ENCODE measurements around the gene TMEM272. TPM values are rescaled to one million over a fixed set of nuclear protein-coding genes. Genes with fewer than 3 reads are reported as not detected.

The TMEM272 gene
- total RNA-seq, 1 experiment from 2014 or later, result 0.17 TPM

GRCh38 chr13:51770681-51771417, 74.1 kb downstream of the TMEM272 start:
- Histone ChIP-seq H3K4me3 (replicated peaks in 1 of 2; ENCODE audit: low read depth in 1 of 2, low read length in 2 of 2) (no peak overlapping the region), H3K9me2 (ENCODE audit: insufficient read depth) (no peaks in the 10 kb centered on the region), H3K4me1 (ENCODE audit: control insufficient read depth in 1 of 2, insufficient read depth in 2 of 2, low read length in 2 of 2) (no peaks in the 10 kb centered on the region), H4K20me1 (ENCODE audit: insufficient read depth) (no peaks in the 10 kb centered on the region), H3K27ac (ENCODE audit: low read depth, low read length) (no peak overlapping the region), H3K4me2 (ENCODE audit: low read length) (no peak overlapping the region), H3K9ac (ENCODE audit: low read length) (no peak overlapping the region), H3K79me2 (ENCODE audit: insufficient read depth, low read length) (no peaks in the 10 kb centered on the region), H3K9me3 (ENCODE audit: control insufficient read depth in 1 of 2, insufficient read depth in 1 of 2, low read depth in 1 of 2, low read length in 2 of 2) (no peaks in the 10 kb centered on the region), H3K36me3 (ENCODE audit: control insufficient read depth in 1 of 2, insufficient read depth in 2 of 2, low read length in 2 of 2) (no peaks in the 10 kb centered on the region), H3K27me3 (ENCODE audit: insufficient read depth, low read length) (no peaks in the 10 kb centered on the region), H2AFZ (ENCODE audit: low read depth, low read length, poor library complexity, severe bottlenecking) (no peak overlapping the region)
- no peak for DNase-seq (ENCODE audit: low read depth, low spot score)
- intact Hi-C loops (cut with micrococcal nuclease), result no loop called here
- no TSS peak for BruUV-seq (replicated peaks)
- ChIA-PET CTCF (no interaction called here), RAD21 (ENCODE audit: low non-redundant PET in 1 of 2, low total read pairs in 2 of 2, uncharacterized antibody in 2 of 2, unreplicated experiment in 2 of 2) (no interaction called here), POLR2A (no interaction called here)
- ATAC-seq, result no peak
- TF ChIP-seq POLR2AphosphoS5 (IDR thresholded peaks at IDR 0.05; ENCODE audit: low read depth, low read length) (no peak), SRF (IDR thresholded peaks at IDR 0.05; ENCODE audit: low read depth) (no peak), SIN3A (IDR thresholded peaks at IDR 0.05; ENCODE audit: low read depth) (no peak), ZFX (IDR thresholded peaks at IDR 0.05) (no peak), CTCF (IDR thresholded peaks at IDR 0.05 in 2 of 3, conservative IDR thresholded peaks at IDR 0.05 in 1 of 3; ENCODE audit: borderline replicate concordance in 1 of 3, insufficient read depth in 1 of 3, low read depth in 2 of 3, low read length in 2 of 3) (no peak), EZH2 (IDR thresholded peaks at IDR 0.05) (no peak), SP1 (IDR thresholded peaks at IDR 0.05; ENCODE audit: low read depth) (no peak), POLR2A (IDR thresholded peaks at IDR 0.05; ENCODE audit: borderline replicate concordance, extremely low read depth, insufficient read depth, insufficient read length) (no peak), ELF1 (IDR thresholded peaks at IDR 0.05; ENCODE audit: borderline replicate concordance, low read depth) (no peak), ATF3 (IDR thresholded peaks at IDR 0.05) (no peak), FOSL1 (IDR thresholded peaks at IDR 0.05; ENCODE audit: low read depth) (no peak), RAD21 (IDR thresholded peaks at IDR 0.05; ENCODE audit: low read depth) (no peak), JUND (IDR thresholded peaks at IDR 0.05) (no peak), YY1 (IDR thresholded peaks at IDR 0.05; ENCODE audit: extremely low read depth, insufficient replicate concordance, low read depth, low read length) (no peak), REST (IDR thresholded peaks at IDR 0.05; ENCODE audit: low read depth) (no peak), ZBTB33 (IDR thresholded peaks at IDR 0.05; ENCODE audit: extremely low read depth, insufficient replicate concordance, low read length) (no peak), ZNF274 (IDR thresholded peaks at IDR 0.05; ENCODE audit: low read depth, low read length) (no peak), MAX (IDR thresholded peaks at IDR 0.05) (no peak)
